Large intestine (tissue), 3 donors: ENCODE results near the gene CD4. TPM values are rescaled to one million over a fixed set of nuclear protein-coding genes. Genes with fewer than 3 reads are reported as not detected.
"Not testable (repeated sequence)": the region's sequence is repeated elsewhere in the genome, so short reads cannot be mapped to it uniquely, and the experiment has no call there.

ENCODE experiments used
- DNase-seq, 2 donors: peaks; one replicate each; pipeline versions ENCODE4 v3.0.0 to v3.0.0-alpha.2; 2013
- H3K27ac ChIP-seq: one replicate; pipeline ENCODE4 v1.5.1; 2013; ENCODE audit warnings: low read length
- H3K27me3 ChIP-seq: 2 replicates; pipeline ENCODE4 v1.6.1; 2013; ENCODE audit warnings: low read length; ENCODE audit not compliant: control insufficient read depth, insufficient read depth
- H3K36me3 ChIP-seq: 2 replicates; pipeline ENCODE4 v1.6.1; 2013; ENCODE audit warnings: low read length; ENCODE audit not compliant: control insufficient read depth, insufficient read depth
- H3K4me1 ChIP-seq: one replicate; pipeline ENCODE4 v1.6.1; 2013; ENCODE audit warnings: low read length; ENCODE audit not compliant: control insufficient read depth, insufficient read depth
- H3K4me3 ChIP-seq: one replicate; pipeline ENCODE4 v1.5.1; 2013; ENCODE audit warnings: low read length
- H3K9me3 ChIP-seq: one replicate; pipeline ENCODE4 v1.6.1; 2013; ENCODE audit warnings: mild to moderate bottlenecking, low read depth, low read length, moderate library complexity; ENCODE audit not compliant: control insufficient read depth
- WGBS: methylation state at CpG from one replicate; pipeline ENCODE4 v1.1.5; 2013; ENCODE audit warnings: low lambda C conversion rate; ENCODE audit not compliant: insufficient coverage; 5-methylcytosine and 5-hydroxymethylcytosine counted together
- polyA plus RNA-seq: library from polyadenylated mRNA; unstranded; fragments of 120-200 nt; gene quantifications from one replicate; pipeline ENCODE4 v1.2.1, GENCODE V29; 2013

CD4 gene
- polyA plus RNA-seq, 1 donor: 17.4 TPM

DNA sequence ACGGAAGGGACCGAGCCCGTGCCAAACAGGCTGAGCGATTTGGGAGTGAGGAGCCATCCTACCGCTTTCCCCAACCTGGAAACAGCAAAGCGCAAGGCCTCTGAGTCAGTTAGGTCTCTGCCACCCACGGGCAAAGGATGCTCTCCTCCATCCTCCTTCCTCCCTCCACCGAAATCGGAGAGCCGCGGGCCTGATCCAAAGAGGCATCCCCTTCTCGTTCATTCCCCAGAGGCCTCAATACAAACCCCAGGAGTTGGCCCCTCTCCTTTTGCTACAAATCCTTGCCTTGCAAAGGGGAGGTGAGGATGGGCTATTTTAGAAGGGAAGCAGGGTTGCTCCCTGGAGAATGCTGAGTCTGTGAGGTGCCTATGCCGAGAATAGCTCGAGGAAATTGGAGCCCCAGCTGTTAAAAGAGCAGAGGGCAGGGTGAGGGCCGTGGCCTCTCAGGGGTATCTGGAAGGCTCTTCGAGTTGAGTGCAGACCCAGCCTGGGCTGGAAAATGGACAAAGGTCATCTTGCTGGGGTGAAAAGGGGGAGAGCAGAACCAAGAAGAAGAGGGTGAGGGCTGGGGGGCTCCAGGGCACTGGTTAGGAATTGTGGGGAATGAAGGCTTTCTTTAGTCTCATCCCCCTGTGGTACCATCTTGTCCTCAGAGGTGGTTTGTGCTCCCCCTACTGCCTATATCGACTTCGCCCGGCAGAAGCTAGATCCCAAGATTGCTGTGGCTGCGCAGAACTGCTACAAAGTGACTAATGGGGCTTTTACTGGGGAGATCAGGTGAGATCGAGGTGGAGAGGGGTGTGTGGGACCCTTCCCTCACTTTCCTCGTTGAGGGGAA lies 79.1 kb downstream of the CD4 start:
- Histone ChIP-seq H3K4me1 (peaks cover 36% of the 10 kb centered on the region), H3K9me3 (no peaks in the 10 kb centered on the region), H3K36me3 (peaks cover 46% of the 10 kb centered on the region), H3K27me3 (no peaks in the 10 kb centered on the region), H3K27ac (peak overlapping the region; percentile 87), H3K4me3 (peak overlapping the region; percentile 86)
- peak in 1 of 2 donors; percentile 31 for DNase-seq
- no CpG with 5 or more reads among the region's 22 CpGs for WGBS

DNA sequence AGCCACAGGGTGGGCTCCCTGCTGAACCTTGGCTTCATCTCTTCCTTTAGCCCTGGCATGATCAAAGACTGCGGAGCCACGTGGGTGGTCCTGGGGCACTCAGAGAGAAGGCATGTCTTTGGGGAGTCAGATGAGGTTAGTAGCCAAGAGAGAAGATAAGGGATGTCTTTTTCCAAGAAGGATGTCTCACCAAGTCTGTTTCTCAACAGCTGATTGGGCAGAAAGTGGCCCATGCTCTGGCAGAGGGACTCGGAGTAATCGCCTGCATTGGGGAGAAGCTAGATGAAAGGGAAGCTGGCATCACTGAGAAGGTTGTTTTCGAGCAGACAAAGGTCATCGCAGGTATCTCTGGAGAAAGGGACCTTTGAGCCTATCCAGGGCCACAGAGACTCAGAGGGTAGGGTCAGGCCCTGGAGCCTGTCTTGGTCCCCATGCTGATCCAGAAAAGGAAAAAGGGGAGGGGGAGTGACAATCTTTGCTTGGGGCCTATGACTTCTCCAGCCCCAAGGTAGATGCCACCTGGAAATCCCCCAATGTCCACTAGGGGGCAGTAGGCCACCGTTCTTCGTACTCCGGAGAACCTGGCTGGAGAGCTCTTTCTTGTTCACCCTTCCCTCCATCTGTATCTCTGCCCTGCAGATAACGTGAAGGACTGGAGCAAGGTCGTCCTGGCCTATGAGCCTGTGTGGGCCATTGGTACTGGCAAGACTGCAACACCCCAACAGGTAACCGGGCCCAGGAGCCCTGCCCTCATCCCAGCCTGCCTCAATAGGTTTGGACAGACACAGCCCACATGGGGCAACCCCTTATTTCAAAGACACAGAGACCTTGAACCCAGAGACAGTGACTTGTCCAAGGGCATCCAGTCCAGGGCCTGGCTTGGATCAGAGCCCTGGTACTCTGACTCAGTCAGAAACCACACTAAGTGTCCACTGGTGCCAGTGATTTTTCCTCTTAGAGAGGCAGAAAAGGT lies 80.0 kb downstream of the CD4 start:
- H3K4me3 ChIP-seq: peak overlapping the region; percentile 86
- H3K4me1 ChIP-seq: peaks cover 36% of the 10 kb centered on the region
- WGBS: 0% methylated on average over 1 of the region's 12 CpGs

GRCh38 chr12:6870304-6870703 lies 81.0 kb downstream of the CD4 start:
- H3K27ac ChIP-seq, H3K27me3 ChIP-seq, H3K9me3 ChIP-seq, DNase-seq, H3K4me3 ChIP-seq: not testable (repeated sequence)
- WGBS: no CpG with 5 or more reads among the region's 4 CpGs
- H3K4me1 ChIP-seq: peaks cover 36% of the 10 kb centered on the region
- peaks cover 31% of the 10 kb centered on the region for H3K36me3 ChIP-seq

More for the DNA sequence above, 80.0 kb downstream of the CD4 start:
- no peaks in the 10 kb centered on the region for H3K9me3 ChIP-seq
- H3K27ac ChIP-seq: peak overlapping the region; percentile 87
- peak; percentile 81 to 84 for DNase-seq
- H3K36me3 ChIP-seq: peaks cover 39% of the 10 kb centered on the region
- no peaks in the 10 kb centered on the region for H3K27me3 ChIP-seq

Other genes starting within 250 kb of the CD4 start
- 10.5 TPM for gene IFFO1, start 233.5 kb upstream of the CD4 start, polyA plus RNA-seq
- gene NOP2, start 221.2 kb upstream of the CD4 start, polyA plus RNA-seq: 49.3 TPM
- 132 TPM for gene CHD4, start 182.1 kb upstream of the CD4 start, polyA plus RNA-seq
- gene LPAR5, start 153.6 kb upstream of the CD4 start, polyA plus RNA-seq: 21.4 TPM
- 4.0 TPM for gene ACRBP, start 142.1 kb upstream of the CD4 start, polyA plus RNA-seq
- 61.1 TPM for gene ING4, start 126.4 kb upstream of the CD4 start, polyA plus RNA-seq
- gene ZNF384, start 100.2 kb upstream of the CD4 start, polyA plus RNA-seq: 86.3 TPM
- gene PIANP, start 88.7 kb upstream of the CD4 start, polyA plus RNA-seq: 5.4 TPM
- 42.2 TPM for gene COPS7A, start 65.5 kb upstream of the CD4 start, polyA plus RNA-seq
- 174 TPM for gene MLF2, start 36.4 kb upstream of the CD4 start, polyA plus RNA-seq
- 242 TPM for gene PTMS, start 23.2 kb upstream of the CD4 start, polyA plus RNA-seq
- 2.1 TPM for gene LAG3, start 17.0 kb upstream of the CD4 start, polyA plus RNA-seq
- gene GPR162, start 32.3 kb downstream of the CD4 start, polyA plus RNA-seq: 7.9 TPM
- gene P3H3, start 38.9 kb downstream of the CD4 start, polyA plus RNA-seq: 15.6 TPM
- 5.9 TPM for gene GNB3, start 51.4 kb downstream of the CD4 start, polyA plus RNA-seq
- 29.1 TPM for gene CDCA3, start 61.8 kb downstream of the CD4 start, polyA plus RNA-seq
- gene USP5, start 62.6 kb downstream of the CD4 start, polyA plus RNA-seq: 49.7 TPM
- gene TPI1, start 78.0 kb downstream of the CD4 start, polyA plus RNA-seq: 564 TPM
- 15.3 TPM for gene SPSB2, start 83.8 kb downstream of the CD4 start, polyA plus RNA-seq
- 8.2 TPM for gene LRRC23, start 115.3 kb downstream of the CD4 start, polyA plus RNA-seq
- 18.6 TPM for gene ENO2, start 125.1 kb downstream of the CD4 start, polyA plus RNA-seq
- gene ATN1, start 138.4 kb downstream of the CD4 start, polyA plus RNA-seq: 66.6 TPM
- gene RNU7-1, start 154.3 kb downstream of the CD4 start, polyA plus RNA-seq: not detected
- gene C12orf57, start 154.5 kb downstream of the CD4 start, polyA plus RNA-seq: 141 TPM
- gene PTPN6, start 161.8 kb downstream of the CD4 start, polyA plus RNA-seq: 34.6 TPM
- gene PHB2, start 181.1 kb downstream of the CD4 start, polyA plus RNA-seq: 225 TPM
- 38.8 TPM for gene EMG1, start 181.4 kb downstream of the CD4 start, polyA plus RNA-seq
- 81.6 TPM for gene LPCAT3, start 228.9 kb downstream of the CD4 start, polyA plus RNA-seq